Astrocyte (in vitro differentiated cells and primary cell): ENCODE results near the gene ERG.

Source experiments
- CTCF ChIP-seq: IDR thresholded peaks from 2 replicates; pipeline ENCODE4 v1.5.1; 2011; ENCODE audit warnings: low read depth, mild to moderate bottlenecking, inconsistent platforms, low read length, moderate library complexity; ENCODE audit not compliant: insufficient read depth
- EZH2 ChIP-seq: IDR thresholded peaks from 2 replicates; pipeline ENCODE4 v1.6.1; 2012; ENCODE audit warnings: mild to moderate bottlenecking, low read length, inconsistent platforms; ENCODE audit not compliant: insufficient read depth

GRCh38 chr21:38359835-38360234 is 138.4 kb downstream of the ERG start:
- TF ChIP-seq CTCF (no peak), EZH2 (no peak)
